ENCODE data around the gene RPL28.

Gene RPL28

GRCh38 chr19:55362174-55362989, 23.4 kb upstream of the RPL28 start:
- H3K4me3 ChIP-seq (ENCODE audit: control insufficient read depth, low read depth, low read length) = no peak overlapping the region
- TF ChIP-seq CTCF (IDR thresholded peaks at IDR 0.05; ENCODE audit: control insufficient read depth, insufficient read depth, low read depth, low read length, missing control alignments) = no peak
- no peak for DNase-seq (ENCODE audit: low read depth)

- H3K4me3 ChIP-seq (ENCODE audit: control insufficient read depth, low read depth, low read length) = no peak within 1 kb of the TSS
- TF ChIP-seq CTCF (IDR thresholded peaks at IDR 0.05; ENCODE audit: control insufficient read depth, insufficient read depth, low read depth, low read length, missing control alignments) = no peak
- DNase-seq (ENCODE audit: low read depth) = no peak
These were observed 22.6 kb upstream of the RPL28 start, which contains the start of gene GARIN5B for GRCh38 chr19:55362990-55363716. Gene GARIN5B (minus strand): TSS chr19:55363260. CDS start chr19:55363066, 194 bp downstream.

DNA sequence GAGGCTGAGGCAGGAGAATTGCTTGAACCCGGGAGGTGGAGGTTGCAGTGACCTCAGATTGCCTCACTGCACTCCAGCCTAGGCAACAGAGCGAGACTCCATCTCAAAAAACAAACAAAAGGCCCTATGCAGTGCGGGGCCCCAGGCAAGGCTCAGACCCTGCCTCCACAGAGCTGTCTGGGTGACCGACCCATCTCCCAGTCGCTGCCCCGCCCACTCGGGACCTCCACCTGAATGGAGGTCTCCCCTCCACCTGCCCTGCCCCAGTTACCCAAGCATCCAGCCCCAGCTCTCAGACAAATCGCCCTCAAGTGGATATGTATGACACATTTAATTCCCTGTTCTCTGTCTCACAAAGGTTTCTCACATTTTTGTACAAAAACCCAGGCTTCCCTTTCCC, 20.5 kb upstream of the RPL28 start:
- no peak for TF ChIP-seq CTCF (IDR thresholded peaks at IDR 0.05; ENCODE audit: control insufficient read depth, insufficient read depth, low read depth, low read length, missing control alignments)
- H3K4me3 ChIP-seq (ENCODE audit: control insufficient read depth, low read depth, low read length) = no peak overlapping the region
- no peak for DNase-seq (ENCODE audit: low read depth)

GRCh38 chr19:55365964-55366363, 19.8 kb upstream of the RPL28 start:
- no peak for DNase-seq (ENCODE audit: low read depth)

DNA sequence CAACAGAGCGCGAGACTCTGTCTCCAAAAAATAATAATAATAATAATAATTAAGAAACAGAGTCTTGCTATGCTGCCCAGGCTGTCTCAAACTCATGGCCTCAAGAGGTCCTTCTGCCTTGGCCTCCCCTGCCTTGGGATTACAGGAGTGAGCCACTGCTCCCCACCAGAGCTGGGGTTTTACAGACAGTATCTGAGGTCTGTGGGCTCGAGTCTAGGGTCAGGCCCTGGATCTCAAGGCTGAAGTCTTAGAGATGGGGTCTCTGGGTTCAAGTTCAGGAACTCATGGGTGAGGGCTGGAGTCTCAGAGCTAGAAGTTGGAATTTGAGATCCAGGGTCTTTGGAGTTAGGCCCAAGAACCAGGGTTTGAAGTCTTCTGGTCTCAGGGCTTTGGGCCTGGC, 18.9 kb upstream of the RPL28 start:
- no peak for TF ChIP-seq CTCF (IDR thresholded peaks at IDR 0.05; ENCODE audit: control insufficient read depth, insufficient read depth, low read depth, low read length, missing control alignments)
- no peak overlapping the region for H3K4me3 ChIP-seq (ENCODE audit: control insufficient read depth, low read depth, low read length)
- DNase-seq (ENCODE audit: low read depth) = no peak

More at GRCh38 chr19:55365964-55366363, 19.8 kb upstream of the RPL28 start:
- no peak overlapping the region for H3K4me3 ChIP-seq (ENCODE audit: control insufficient read depth, low read depth, low read length)
- no peak for TF ChIP-seq CTCF (IDR thresholded peaks at IDR 0.05; ENCODE audit: control insufficient read depth, insufficient read depth, low read depth, low read length, missing control alignments)

GRCh38 chr19:55368106-55368505, 17.6 kb upstream of the RPL28 start:
- DNase-seq (ENCODE audit: low read depth) = no peak
- TF ChIP-seq CTCF (IDR thresholded peaks at IDR 0.05; ENCODE audit: control insufficient read depth, insufficient read depth, low read depth, low read length, missing control alignments) = no peak
- peak overlapping the region; percentile 67 for H3K4me3 ChIP-seq (ENCODE audit: control insufficient read depth, low read depth, low read length)
